A549 (cell line): ENCODE measurements around the gene MAG. TPM values are rescaled to one million over a fixed set of nuclear protein-coding genes. Genes with fewer than 3 reads are reported as not detected.

Experiments
- ATAC-seq, 2 experiments: fragments of 200-7000 bp in 1 of 2; fragments of >200 bp in 1 of 2; cut with Nextera tagmentation in 1 of 2; cut with Tn5 transposase in 1 of 2; 3 replicates each; pipeline versions ENCODE4 v1.8.0 to v1.9.1; 2018 to 2020; ENCODE audit warnings: mild to moderate bottlenecking in 1 of 2, moderate library complexity in 1 of 2
- CTCF ChIA-PET: fragments of 300-600 bp; sonication (Branson Sonifier 250); formaldehyde crosslinking; extraction: SDS; loops from one replicate; lab custom pipeline; 2021; ENCODE audit warnings: antibody characterized with exemption, inconsistent platforms; lab: Yijun Ruan, JAX
- POLR2A ChIA-PET: fragments of 350-600 bp; formaldehyde crosslinking; extraction: SDS; loops from one replicate; lab custom pipeline; 2021; ENCODE audit warnings: antibody characterized with exemption, inconsistent platforms; lab: Yijun Ruan, JAX
- DNase-seq, 2 experiments: peaks; one replicate each; pipeline versions ENCODE4 v3.0.0 to v3.0.0-alpha.2; 2011 to 2016; ENCODE audit warnings: low read depth in 1 of 2, low spot score in 1 of 2
- FAIRE-seq: peaks from 2 replicates; lab custom pipeline; 2011; peaks lifted over from hg19 to GRCh38; lab: Jason Lieb, UNC
- H3K27ac ChIP-seq, 2 experiments: fragments of >200 bp; sonication (Bioruptor Twin); formaldehyde crosslinking; 3 replicates each; pipeline ENCODE4 v1.5.1; 2016 to 2017
- H3K4me1 ChIP-seq: fragments of >200 bp; sonication (Bioruptor Twin); formaldehyde crosslinking; 3 replicates; pipeline ENCODE4 v1.6.1; 2016
- H3K4me2 ChIP-seq: fragments of >200 bp; sonication (Bioruptor Twin); formaldehyde crosslinking; 3 replicates; pipeline ENCODE4 v1.6.1; 2016
- H3K4me3 ChIP-seq: fragments of >200 bp; sonication (Bioruptor Twin); formaldehyde crosslinking; 3 replicates; pipeline ENCODE4 v1.5.1; 2016
- H3K9me3 ChIP-seq: fragments of >200 bp; sonication (Bioruptor Twin); formaldehyde crosslinking; 3 replicates; pipeline ENCODE4 v1.6.1; 2016
- BHLHE40 ChIP-seq: IDR thresholded peaks from 2 replicates; pipeline ENCODE4 v1.6.1; 2012; ENCODE audit warnings: low read depth, low read length, inconsistent platforms
- CBX2 ChIP-seq: fragments of 200-600 bp; sonication (generic); IDR thresholded peaks from 2 replicates; pipeline ENCODE4 v1.6.1; 2016; ENCODE audit warnings: low read depth, mild to moderate bottlenecking, borderline replicate concordance
- CHD4 ChIP-seq: fragments of 200-600 bp; sonication (generic); IDR thresholded peaks from 2 replicates; pipeline ENCODE4 v1.6.1; 2016; ENCODE audit warnings: antibody characterized with exemption, mild to moderate bottlenecking, borderline replicate concordance
- EHMT2 ChIP-seq: fragments of 200-600 bp; sonication (generic); IDR thresholded peaks from 2 replicates; pipeline ENCODE4 v1.6.1; 2016; ENCODE audit warnings: antibody characterized with exemption, low read depth, mild to moderate bottlenecking, moderate library complexity
- EP300 ChIP-seq, 2 experiments: fragments of >200 bp; sonication (Bioruptor Twin); formaldehyde crosslinking; IDR thresholded peaks; 2 replicates in 1 of 2; 3 replicates in 1 of 2; pipeline ENCODE4 v1.6.1; 2016 to 2017
- FOSL2 ChIP-seq, 2 experiments: fragments of 450-650 bp in 1 of 2; fragments of >200 bp in 1 of 2; sonication (Bioruptor Twin) in 1 of 2; formaldehyde crosslinking; IDR thresholded peaks; 2 replicates each; pipeline versions ENCODE4 v1.5.0 to v1.6.1; 2016 to 2020; ENCODE audit warnings: mild to moderate bottlenecking in 1 of 2, moderate library complexity in 1 of 2
- GATA3 ChIP-seq: IDR thresholded peaks from 2 replicates; pipeline ENCODE4 v1.6.1; 2012; ENCODE audit warnings: borderline replicate concordance
- HMGXB4 ChIP-seq: fragments of 250-450 bp; sonication (Bioruptor Pico); IDR thresholded peaks from 2 replicates; pipeline ENCODE4 v1.5.0; 2021; ENCODE audit warnings: mild to moderate bottlenecking, moderate library complexity, borderline replicate concordance
- JUN ChIP-seq, 2 experiments: fragments of >200 bp; sonication (Bioruptor Twin); formaldehyde crosslinking; IDR thresholded peaks; 2 replicates in 1 of 2; 3 replicates in 1 of 2; pipeline ENCODE4 v1.6.1; 2016 to 2017
- JUNB ChIP-seq: fragments of >200 bp; sonication (Bioruptor Twin); formaldehyde crosslinking; IDR thresholded peaks from 2 replicates; pipeline ENCODE4 v1.6.1; 2016
- MAFK ChIP-seq: fragments of 450-650 bp; IDR thresholded peaks from 2 replicates; pipeline ENCODE4 v1.6.1; 2014; ENCODE audit not compliant: partially characterized antibody
- MYC ChIP-seq: IDR thresholded peaks from 2 replicates; pipeline ENCODE4 v1.6.1; 2012; ENCODE audit warnings: mild to moderate bottlenecking, inconsistent platforms, low read length, improper control_type of control experiment, borderline replicate concordance
- NPAS2 ChIP-seq: fragments of 250-450 bp; sonication (Bioruptor Pico); IDR thresholded peaks from 2 replicates; pipeline ENCODE4 v1.8.0; 2022; ENCODE audit warnings: mild to moderate bottlenecking, moderate library complexity, borderline replicate concordance
- RFX5 ChIP-seq: fragments of 450-650 bp; IDR thresholded peaks from 2 replicates; pipeline ENCODE4 v1.7.1; 2014; ENCODE audit warnings: antibody characterized with exemption, mild to moderate bottlenecking, moderate library complexity
- RNF2 ChIP-seq: fragments of 200-600 bp; sonication (generic); IDR thresholded peaks from 2 replicates; pipeline ENCODE4 v1.6.1; 2016; ENCODE audit warnings: low read depth, mild to moderate bottlenecking, antibody characterized with exemption, moderate library complexity, borderline replicate concordance
- USF2 ChIP-seq: fragments of 450-650 bp; IDR thresholded peaks from 2 replicates; pipeline ENCODE4 v1.6.1; 2014; ENCODE audit warnings: antibody characterized with exemption
- ZC3H11A ChIP-seq: fragments of 450-650 bp; IDR thresholded peaks from 2 replicates; pipeline ENCODE4 v1.6.1; 2014; ENCODE audit warnings: antibody characterized with exemption, mild to moderate bottlenecking
- WGBS: methylation state at CpG from one replicate; pipeline ENCODE4 v1.1.6; 2017; ENCODE audit errors: missing lambda C conversion rate; 5-methylcytosine and 5-hydroxymethylcytosine counted together
- polyA plus RNA-seq, 4 experiments: library from polyadenylated mRNA; depleted of rRNA in 3 of 4; stranded (reverse); fragments of >200 nt; fragmentation: RNase III in 1 of 4; extraction: RNeasy Plus Mini Kit Qiagen cat#74134 plus additional on column Dnase treatment in 1 of 4; gene quantifications; 2 replicates in 3 of 4; 3 replicates in 1 of 4; pipeline ENCODE4 v1.2.3, GENCODE V29; 2011 to 2017
- TF ChIP-seq, protein P1 (sequence below): fragments of 250-450 bp; sonication (Bioruptor Pico); IDR thresholded peaks from 2 replicates; pipeline ENCODE4 v1.5.0; 2020; ENCODE audit warnings: low read depth, mild to moderate bottlenecking, moderate library complexity
- TF ChIP-seq, protein P2 (sequence below): IDR thresholded peaks from 2 replicates; pipeline ENCODE4 v1.6.1; 2012
- TF ChIP-seq, protein P3 (sequence below): IDR thresholded peaks from 2 replicates; pipeline ENCODE4 v1.6.1; 2012; ENCODE audit warnings: low read depth, borderline replicate concordance
- TF ChIP-seq, protein P4 (sequence below): fragments of 200-600 bp; sonication (generic); IDR thresholded peaks from 2 replicates; pipeline ENCODE4 v1.6.1; 2016; ENCODE audit warnings: antibody characterized with exemption, mild to moderate bottlenecking, moderate library complexity
- TF ChIP-seq, protein P5 (sequence below): fragments of >200 bp; sonication (Bioruptor Twin); formaldehyde crosslinking; IDR thresholded peaks from 3 replicates; pipeline ENCODE4 v1.5.1; 2016

The MAG gene
- polyA plus RNA-seq, 2 of the 4 experiments (the other 2 are of a cell fraction): not detected

DNA sequence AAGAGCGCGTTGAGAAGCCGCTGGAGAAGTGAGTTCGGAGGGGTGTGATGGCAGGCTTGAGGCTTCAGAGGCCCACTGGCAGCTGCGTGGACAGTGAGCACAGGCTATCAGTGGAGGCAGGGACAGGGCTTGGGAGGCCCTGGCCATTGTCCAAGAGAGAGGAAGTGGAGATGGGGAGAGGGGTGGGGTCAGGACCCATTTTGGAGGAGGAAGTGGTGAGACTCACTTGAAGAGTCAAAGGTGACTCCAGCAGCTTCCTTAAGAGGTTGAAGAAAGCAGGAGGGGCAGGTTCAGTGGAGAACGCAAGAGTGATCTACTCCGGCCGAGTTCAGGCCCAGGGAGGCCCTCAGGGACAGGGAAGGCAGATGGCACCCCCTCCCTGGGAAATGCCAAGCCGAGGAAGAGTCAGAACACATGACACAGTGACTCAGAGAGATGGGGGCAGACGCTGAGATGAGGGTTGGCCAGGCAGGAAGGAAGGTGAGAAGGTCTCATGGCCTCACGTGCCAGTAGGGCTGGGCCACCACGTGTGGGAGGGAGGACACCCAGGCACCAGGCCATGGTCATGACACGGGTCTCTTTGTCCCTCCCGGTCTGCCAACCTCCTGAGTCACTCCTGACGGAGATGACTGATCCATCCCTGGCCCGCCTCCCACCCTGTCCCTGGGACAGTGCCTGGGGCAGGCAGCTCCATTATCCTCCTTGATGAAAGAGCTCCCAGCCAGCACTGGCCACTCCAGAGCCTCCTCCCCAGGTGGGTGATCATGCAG is 26.9 kb downstream of the MAG start:
- FAIRE-seq: peak; percentile 63
- TF ChIP-seq BHLHE40 (peak; percentile 90), ZC3H11A (no peak), CHD4 (no peak), FOSL2 (IDR thresholded peaks at IDR 0.05) (no peak), FOSL2 (CRISPR knock-in tag; IDR thresholded peaks at IDR 0.05) (peak; percentile 70), JUN (IDR thresholded peaks at IDR 0.05) (peak in 1 of 2 experiments; percentile 39; a peak in 2 of 5 replicates), HMGXB4 (CRISPR knock-in tag) (no peak), JUNB (peak; percentile 41; the same call in 1 of the 2 replicates), RFX5 (no peak), USF2 (peak; percentile 89), EHMT2 (no peak), CBX2 (no peak), NPAS2 (CRISPR knock-in tag) (peak; percentile 81; the same call in 1 of the 2 replicates)
- TF ChIP-seq, protein P1, sequence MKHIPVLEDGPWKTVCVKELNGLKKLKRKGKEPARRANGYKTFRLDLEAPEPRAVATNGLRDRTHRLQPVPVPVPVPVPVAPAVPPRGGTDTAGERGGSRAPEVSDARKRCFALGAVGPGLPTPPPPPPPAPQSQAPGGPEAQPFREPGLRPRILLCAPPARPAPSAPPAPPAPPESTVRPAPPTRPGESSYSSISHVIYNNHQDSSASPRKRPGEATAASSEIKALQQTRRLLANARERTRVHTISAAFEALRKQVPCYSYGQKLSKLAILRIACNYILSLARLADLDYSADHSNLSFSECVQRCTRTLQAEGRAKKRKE: no peak
- TF ChIP-seq, protein P2, sequence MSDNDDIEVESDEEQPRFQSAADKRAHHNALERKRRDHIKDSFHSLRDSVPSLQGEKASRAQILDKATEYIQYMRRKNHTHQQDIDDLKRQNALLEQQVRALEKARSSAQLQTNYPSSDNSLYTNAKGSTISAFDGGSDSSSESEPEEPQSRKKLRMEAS: peak; percentile 87
- peak; percentile 70 to 83 for ATAC-seq
- ChIA-PET CTCF (interaction anchor here (1.0 to 2.6 kb wide), 2 partner anchors 18 to 177 kb away, joined by 3 to 8 read pairs; no protein-coding TSS in a partner anchor), POLR2A (no interaction called here)
- peaks cover 11% of the 10 kb centered on the region for H3K9me3 ChIP-seq
- peak overlapping the region; percentile 55 to 70; a peak in 5 of 6 replicates for H3K27ac ChIP-seq
- 47% methylated on average over 16 of the region's 16 CpGs for WGBS
- peak overlapping the region; percentile 41 for H3K4me2 ChIP-seq
- DNase-seq: peak; percentile 84
- H3K4me3 ChIP-seq: no peak overlapping the region
- H3K4me1 ChIP-seq: peaks cover 16% of the 10 kb centered on the region

DNA sequence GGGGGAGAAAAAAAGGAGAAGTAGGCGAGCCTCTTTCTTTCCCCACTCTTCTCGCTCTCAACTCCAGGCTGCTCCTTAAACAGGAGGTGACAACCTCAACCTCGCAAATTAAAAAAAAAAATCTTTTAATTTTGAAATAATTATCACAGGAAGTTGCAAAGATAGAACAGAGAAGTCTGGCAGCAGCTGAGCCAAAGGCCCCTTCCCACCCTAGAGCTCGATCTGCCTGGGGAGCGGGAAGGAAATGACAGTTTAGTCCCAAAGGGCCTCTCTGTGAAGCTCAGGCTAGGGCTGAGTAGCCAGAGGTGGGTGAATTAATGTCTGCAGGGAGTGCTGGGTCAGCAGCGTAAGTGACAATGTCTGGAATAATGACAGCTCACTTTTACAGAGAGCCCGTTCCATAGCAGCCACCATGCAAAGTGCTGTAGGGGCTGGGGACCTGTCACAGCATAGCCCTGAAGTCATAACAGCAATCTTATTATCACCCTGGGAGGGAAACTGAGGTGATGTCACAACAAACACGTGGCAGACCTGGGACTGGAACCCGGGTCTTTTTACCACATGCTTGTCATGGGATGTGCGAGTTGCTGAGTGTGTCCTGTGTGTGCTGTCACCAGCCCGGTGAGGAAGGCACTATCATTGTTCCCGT is 28.2 kb downstream of the MAG start:
- Histone ChIP-seq H3K4me2 (no peak overlapping the region), H3K4me3 (no peak overlapping the region), H3K4me1 (peaks cover 16% of the 10 kb centered on the region), H3K27ac (no peak overlapping the region), H3K9me3 (peaks cover 11% of the 10 kb centered on the region)
- FAIRE-seq (no peak), DNase-seq (no peak), ATAC-seq (no peak)
- 83% methylated on average over 12 of the region's 12 CpGs for whole genome bisulfite sequencing
- CTCF ChIA-PET: interaction anchor here (0.6 to 2.6 kb wide), 5 partner anchors 21 to 1305 kb away, joined by 3 to 8 read pairs (median 4); no protein-coding TSS in a partner anchor
- POLR2A ChIA-PET: no interaction called here
- TF ChIP-seq GATA3 (no peak), CBX2 (no peak), JUNB (no peak), MAFK (no peak), USF2 (no peak), RNF2 (no peak), EP300 (IDR thresholded peaks at IDR 0.05) (no peak), MYC (no peak)
- TF ChIP-seq, protein P3, sequence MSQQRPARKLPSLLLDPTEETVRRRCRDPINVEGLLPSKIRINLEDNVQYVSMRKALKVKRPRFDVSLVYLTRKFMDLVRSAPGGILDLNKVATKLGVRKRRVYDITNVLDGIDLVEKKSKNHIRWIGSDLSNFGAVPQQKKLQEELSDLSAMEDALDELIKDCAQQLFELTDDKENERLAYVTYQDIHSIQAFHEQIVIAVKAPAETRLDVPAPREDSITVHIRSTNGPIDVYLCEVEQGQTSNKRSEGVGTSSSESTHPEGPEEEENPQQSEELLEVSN: no peak
- TF ChIP-seq, protein P4, sequence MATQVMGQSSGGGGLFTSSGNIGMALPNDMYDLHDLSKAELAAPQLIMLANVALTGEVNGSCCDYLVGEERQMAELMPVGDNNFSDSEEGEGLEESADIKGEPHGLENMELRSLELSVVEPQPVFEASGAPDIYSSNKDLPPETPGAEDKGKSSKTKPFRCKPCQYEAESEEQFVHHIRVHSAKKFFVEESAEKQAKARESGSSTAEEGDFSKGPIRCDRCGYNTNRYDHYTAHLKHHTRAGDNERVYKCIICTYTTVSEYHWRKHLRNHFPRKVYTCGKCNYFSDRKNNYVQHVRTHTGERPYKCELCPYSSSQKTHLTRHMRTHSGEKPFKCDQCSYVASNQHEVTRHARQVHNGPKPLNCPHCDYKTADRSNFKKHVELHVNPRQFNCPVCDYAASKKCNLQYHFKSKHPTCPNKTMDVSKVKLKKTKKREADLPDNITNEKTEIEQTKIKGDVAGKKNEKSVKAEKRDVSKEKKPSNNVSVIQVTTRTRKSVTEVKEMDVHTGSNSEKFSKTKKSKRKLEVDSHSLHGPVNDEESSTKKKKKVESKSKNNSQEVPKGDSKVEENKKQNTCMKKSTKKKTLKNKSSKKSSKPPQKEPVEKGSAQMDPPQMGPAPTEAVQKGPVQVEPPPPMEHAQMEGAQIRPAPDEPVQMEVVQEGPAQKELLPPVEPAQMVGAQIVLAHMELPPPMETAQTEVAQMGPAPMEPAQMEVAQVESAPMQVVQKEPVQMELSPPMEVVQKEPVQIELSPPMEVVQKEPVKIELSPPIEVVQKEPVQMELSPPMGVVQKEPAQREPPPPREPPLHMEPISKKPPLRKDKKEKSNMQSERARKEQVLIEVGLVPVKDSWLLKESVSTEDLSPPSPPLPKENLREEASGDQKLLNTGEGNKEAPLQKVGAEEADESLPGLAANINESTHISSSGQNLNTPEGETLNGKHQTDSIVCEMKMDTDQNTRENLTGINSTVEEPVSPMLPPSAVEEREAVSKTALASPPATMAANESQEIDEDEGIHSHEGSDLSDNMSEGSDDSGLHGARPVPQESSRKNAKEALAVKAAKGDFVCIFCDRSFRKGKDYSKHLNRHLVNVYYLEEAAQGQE: no peak
- TF ChIP-seq, protein P5, sequence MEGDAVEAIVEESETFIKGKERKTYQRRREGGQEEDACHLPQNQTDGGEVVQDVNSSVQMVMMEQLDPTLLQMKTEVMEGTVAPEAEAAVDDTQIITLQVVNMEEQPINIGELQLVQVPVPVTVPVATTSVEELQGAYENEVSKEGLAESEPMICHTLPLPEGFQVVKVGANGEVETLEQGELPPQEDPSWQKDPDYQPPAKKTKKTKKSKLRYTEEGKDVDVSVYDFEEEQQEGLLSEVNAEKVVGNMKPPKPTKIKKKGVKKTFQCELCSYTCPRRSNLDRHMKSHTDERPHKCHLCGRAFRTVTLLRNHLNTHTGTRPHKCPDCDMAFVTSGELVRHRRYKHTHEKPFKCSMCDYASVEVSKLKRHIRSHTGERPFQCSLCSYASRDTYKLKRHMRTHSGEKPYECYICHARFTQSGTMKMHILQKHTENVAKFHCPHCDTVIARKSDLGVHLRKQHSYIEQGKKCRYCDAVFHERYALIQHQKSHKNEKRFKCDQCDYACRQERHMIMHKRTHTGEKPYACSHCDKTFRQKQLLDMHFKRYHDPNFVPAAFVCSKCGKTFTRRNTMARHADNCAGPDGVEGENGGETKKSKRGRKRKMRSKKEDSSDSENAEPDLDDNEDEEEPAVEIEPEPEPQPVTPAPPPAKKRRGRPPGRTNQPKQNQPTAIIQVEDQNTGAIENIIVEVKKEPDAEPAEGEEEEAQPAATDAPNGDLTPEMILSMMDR: no peak
